IMR-90 (cell line): Measurements from ENCODE around the gene R3HDM2. TPM values are rescaled to one million over a fixed set of nuclear protein-coding genes. Genes with fewer than 3 reads are reported as not detected.

Experiments used
- ATAC-seq: fragments of 200-7000 bp; cut with Tn5 transposase; 2 replicates; pipeline ENCODE4 v1.9.1; 2020; ENCODE audit warnings: low read depth, mild to moderate bottlenecking, moderate library complexity
- BruUV-seq: library from RNA; stranded (reverse); fragments of 400-500 nt; replicated peaks from 2 replicates; lab custom pipeline; 2021; lab: Mats Ljungman, UMichigan
- CTCF ChIA-PET: fragments of 300-600 bp; formaldehyde crosslinking; extraction: SDS; loops from one replicate; lab custom pipeline; 2021; ENCODE audit warnings: antibody characterized with exemption; lab: Yijun Ruan, JAX
- POLR2A ChIA-PET: fragments of 300-600 bp; sonication (Branson Sonifier 250); formaldehyde crosslinking; loops from one replicate; lab custom pipeline; 2022; ENCODE audit warnings: antibody characterized with exemption; ENCODE audit not compliant: unreplicated experiment; lab: Charles Lee
- DNase-seq: peaks from one replicate; pipeline ENCODE4 v3.0.0; 2013
- H2AFZ ChIP-seq: replicated peaks from 2 replicates; pipeline ENCODE3; 2013; ENCODE audit warnings: low read length, mild to moderate bottlenecking; ENCODE audit not compliant: poor library complexity
- H2AK5ac ChIP-seq: 2 replicates; pipeline ENCODE4 v1.6.1; 2013; ENCODE audit warnings: low read depth, low read length, inconsistent platforms
- H2AK9ac ChIP-seq: replicated peaks from 2 replicates; pipeline ENCODE3; 2013; ENCODE audit warnings: mild to moderate bottlenecking, low read depth, low read length, moderate library complexity; ENCODE audit not compliant: poor library complexity
- H2BK120ac ChIP-seq: 2 replicates; pipeline ENCODE4 v1.6.1; 2013; ENCODE audit warnings: low read depth, low read length, inconsistent platforms
- H2BK15ac ChIP-seq: 3 replicates; pipeline ENCODE4 v1.6.1; 2013; ENCODE audit warnings: low read depth, low read length, inconsistent platforms
- H2BK20ac ChIP-seq: 2 replicates; pipeline ENCODE4 v1.6.1; 2013; ENCODE audit warnings: low read depth, mild to moderate bottlenecking, inconsistent platforms, low read length, moderate library complexity
- H2BK5ac ChIP-seq: 2 replicates; pipeline ENCODE4 v1.6.1; 2013; ENCODE audit warnings: mild to moderate bottlenecking, low read depth, low read length, inconsistent platforms; ENCODE audit not compliant: poor library complexity, severe bottlenecking
- H3K14ac ChIP-seq: replicated peaks from 2 replicates; pipeline ENCODE4 v1.6.1; 2013; ENCODE audit warnings: low read depth, low read length, inconsistent platforms
- H3K18ac ChIP-seq: 2 replicates; pipeline ENCODE4 v1.6.1; 2013; ENCODE audit warnings: low read depth, low read length, control low read depth
- H3K23ac ChIP-seq: 2 replicates; pipeline ENCODE4 v1.6.1; 2013; ENCODE audit warnings: low read depth, low read length, inconsistent platforms
- H3K27ac ChIP-seq: 2 replicates; pipeline ENCODE4 v1.5.1; 2013; ENCODE audit warnings: mild to moderate bottlenecking, control low read depth, low read length; ENCODE audit not compliant: insufficient read depth
- H3K27me3 ChIP-seq: 2 replicates; pipeline ENCODE4 v1.6.1; 2013; ENCODE audit warnings: low read length; ENCODE audit not compliant: control insufficient read depth, insufficient read depth
- H3K36me3 ChIP-seq: 2 replicates; pipeline ENCODE4 v1.6.1; 2013; ENCODE audit warnings: low read length, mixed read lengths; ENCODE audit not compliant: control insufficient read depth, insufficient read depth
- H3K4ac ChIP-seq: 2 replicates; pipeline ENCODE4 v1.6.1; 2013; ENCODE audit warnings: low read depth, low read length, inconsistent platforms
- H3K4me1 ChIP-seq: 2 replicates; pipeline ENCODE4 v1.6.1; 2013; ENCODE audit warnings: low read length, mixed read lengths; ENCODE audit not compliant: control insufficient read depth, insufficient read depth
- H3K4me2 ChIP-seq: 2 replicates; pipeline ENCODE4 v1.6.1; 2013; ENCODE audit warnings: low read depth, mild to moderate bottlenecking, control low read depth, low read length, moderate library complexity
- H3K4me3 ChIP-seq: 2 replicates; pipeline ENCODE4 v1.5.1; 2013; ENCODE audit warnings: low read depth, mild to moderate bottlenecking, control low read depth, low read length, moderate library complexity; ENCODE audit not compliant: insufficient read depth
- H3K56ac ChIP-seq: 2 replicates; pipeline ENCODE4 v1.6.1; 2013; ENCODE audit warnings: low read length, inconsistent platforms; ENCODE audit not compliant: insufficient read depth; ENCODE audit errors: extremely low read depth
- H3K79me1 ChIP-seq, 2 experiments: 2 replicates each; pipeline ENCODE4 v1.6.1; 2013; ENCODE audit warnings: low read length in 2 of 2, inconsistent platforms in 1 of 2, low read depth in 1 of 2
- H3K9ac ChIP-seq: 2 replicates; pipeline ENCODE4 v1.6.1; 2013; ENCODE audit warnings: low read depth, low read length, control low read depth
- H3K9me1 ChIP-seq: 2 replicates; pipeline ENCODE4 v1.6.1; 2013; ENCODE audit warnings: low read length, inconsistent platforms; ENCODE audit not compliant: insufficient read depth
- H3K9me3 ChIP-seq: 2 replicates; pipeline ENCODE4 v1.6.1; 2013; ENCODE audit warnings: low read length; ENCODE audit not compliant: control insufficient read depth, insufficient read depth
- H4K20me1 ChIP-seq: 2 replicates; pipeline ENCODE4 v1.6.1; 2013; ENCODE audit warnings: low read length, inconsistent platforms; ENCODE audit not compliant: insufficient read depth
- H4K5ac ChIP-seq: 2 replicates; pipeline ENCODE4 v1.6.1; 2013; ENCODE audit warnings: mild to moderate bottlenecking, low read depth, low read length, control low read depth
- H4K8ac ChIP-seq, 2 experiments: 2 replicates each; pipeline ENCODE4 v1.6.1; 2013; ENCODE audit warnings: low read depth in 2 of 2, low read length in 2 of 2, control low read depth in 1 of 2, inconsistent platforms in 1 of 2
- H4K91ac ChIP-seq: 2 replicates; pipeline ENCODE4 v1.6.1; 2013; ENCODE audit warnings: low read depth, low read length, inconsistent platforms; ENCODE audit not compliant: insufficient read depth
- CTCF ChIP-seq: conservative IDR thresholded peaks from 2 replicates; pipeline ENCODE4 v1.5.1; 2012; ENCODE audit warnings: mild to moderate bottlenecking, low read depth, low read length, improper control_type of control experiment
- MAZ ChIP-seq: IDR thresholded peaks from 2 replicates; pipeline ENCODE4 v1.6.1; 2012; ENCODE audit warnings: low read depth, mild to moderate bottlenecking, low read length, improper control_type of control experiment, moderate library complexity, borderline replicate concordance
- POLR2A ChIP-seq: IDR thresholded peaks from 2 replicates; pipeline ENCODE4 v1.6.1; 2012; ENCODE audit warnings: mild to moderate bottlenecking, low read depth, low read length
- RAD21 ChIP-seq: IDR thresholded peaks from 2 replicates; pipeline ENCODE4 v1.6.1; 2012; ENCODE audit warnings: low read length, improper control_type of control experiment
- RCOR1 ChIP-seq: IDR thresholded peaks from 2 replicates; pipeline ENCODE4 v1.6.1; 2012; ENCODE audit warnings: mild to moderate bottlenecking, low read length, improper control_type of control experiment; ENCODE audit not compliant: insufficient replicate concordance
- SMC3 ChIP-seq: fragments of 150-350 bp; IDR thresholded peaks from 2 replicates; pipeline ENCODE4 v1.6.1; 2016; ENCODE audit warnings: low read depth, mild to moderate bottlenecking, antibody characterized with exemption, low read length, moderate library complexity
- USF2 ChIP-seq: fragments of 150-350 bp; IDR thresholded peaks from 2 replicates; pipeline ENCODE4 v1.6.1; 2017; ENCODE audit warnings: mild to moderate bottlenecking, antibody characterized with exemption, low read length, low read depth
- dilution Hi-C: fragments of 300-500 bp; cut with HindIII; formaldehyde crosslinking; loops from one replicate; pipeline ENCODE4 v1.14.3; 2018; ENCODE audit warnings: low sequenced_read_pairs; ENCODE audit not compliant: unreplicated experiment
- in situ Hi-C: fragments of 300-500 bp; cut with MboI; formaldehyde crosslinking; loops from 3 replicates; pipeline ENCODE4 v1.14.3; 2019; ENCODE audit warnings: low sequenced_read_pairs, inconsistent platforms, mixed read lengths
- intact Hi-C: fragments of 100-400 bp; cut with micrococcal nuclease; formaldehyde crosslinking; loops from 2 replicates; pipeline ENCODE4 v1.10.0; 2022
- polyA plus RNA-seq, 3 experiments: library from polyadenylated mRNA; depleted of rRNA; stranded (reverse); fragments of >200 nt; gene quantifications; 2 replicates each; pipeline ENCODE4 v1.2.3, GENCODE V29; 2012; ENCODE audit warnings: low replicate concordance in 1 of 3
- total RNA-seq: library from RNA; depleted of rRNA; stranded (reverse); fragments of >200 nt; gene quantifications from 2 replicates; pipeline ENCODE4 v1.2.3, GENCODE V29; 2012

The R3HDM2 gene
- total and polyA plus RNA-seq, 2 of the 4 experiments (the other 2 are of a cell fraction), result 7.5 to 28.4 TPM

GRCh38 chr12:57347284-57347683, 83.6 kb downstream of the R3HDM2 start:
- intact Hi-C loops (no loop called here), dilution Hi-C loops (no loop called here), in situ Hi-C loops (no loop called here)
- no peak overlapping the region for H3K56ac ChIP-seq
- no peak overlapping the region for H3K4me3 ChIP-seq
- peaks cover 1 to 4% of the 10 kb centered on the region in 2 experiments; a peak in 3 of 4 replicates for H3K79me1 ChIP-seq
- H3K4me2 ChIP-seq, result no peak overlapping the region
- no peak overlapping the region for H2BK20ac ChIP-seq
- DNase-seq (no peak), ATAC-seq (no peak)
- no peak overlapping the region for H3K27ac ChIP-seq
- no peak overlapping the region for H2BK5ac ChIP-seq
- TF ChIP-seq MAZ, result no peak
- TF ChIP-seq RCOR1, result no peak
- TF ChIP-seq CTCF, result no peak
- no peak for TF ChIP-seq RAD21
- no peak for TF ChIP-seq POLR2A
- TF ChIP-seq SMC3, result no peak
- no peak for TF ChIP-seq USF2
- no peak overlapping the region for H2AK5ac ChIP-seq
- no peak overlapping the region for H3K23ac ChIP-seq
- no TSS peak for BruUV-seq
- no peak overlapping the region for H4K5ac ChIP-seq
- no peaks in the 10 kb centered on the region for H3K9me3 ChIP-seq
- no peak overlapping the region for H2AK9ac ChIP-seq
- H3K18ac ChIP-seq, result no peak overlapping the region
- no peaks in the 10 kb centered on the region for H3K27me3 ChIP-seq
- peaks cover 1% of the 10 kb centered on the region; the same call in 1 of the 2 replicates for H3K4me1 ChIP-seq
- H3K9ac ChIP-seq, result no peak overlapping the region
- no peaks in the 10 kb centered on the region for H4K20me1 ChIP-seq
- no peak overlapping the region for H3K14ac ChIP-seq
- CTCF ChIA-PET, result interaction anchor here (1.0 kb wide), 1 partner anchor 105 kb away, joined by 3 read pairs; no protein-coding TSS in a partner anchor
- H4K8ac ChIP-seq, result no peak overlapping the region
- no peak overlapping the region for H3K4ac ChIP-seq
- H4K91ac ChIP-seq, result no peak overlapping the region
- H2AFZ ChIP-seq, result no peak overlapping the region
- POLR2A ChIA-PET, result no interaction called here
- no peaks in the 10 kb centered on the region for H3K9me1 ChIP-seq
- H2BK15ac ChIP-seq, result no peak overlapping the region
- H2BK120ac ChIP-seq, result no peak overlapping the region
- H3K36me3 ChIP-seq, result no peaks in the 10 kb centered on the region
